Measurements from ENCODE around the gene GCG. TPM values are rescaled to one million over a fixed set of nuclear protein-coding genes. Genes with fewer than 3 reads are reported as not detected.

The GCG gene
- total RNA-seq, 2 experiments from 2014 or later, result not detected

- ChIA-PET POLR2A (no interaction called here), CTCF (ENCODE audit: unreplicated experiment) (no interaction called here)
- Histone ChIP-seq H3K9me2 (ENCODE audit: insufficient read depth, low read length) (no peaks in the 10 kb centered on the region), H2AFZ (ENCODE audit: low read length) (no peak overlapping the region), H3K79me2 (ENCODE audit: insufficient read depth, low read depth, low read length) (no peaks in the 10 kb centered on the region), H3K4me2 (ENCODE audit: low read length) (no peak overlapping the region), H4K20me1 (ENCODE audit: insufficient read depth, low read length) (no peaks in the 10 kb centered on the region), H3K4me1 (ENCODE audit: insufficient read depth, low read length, poor library complexity, severe bottlenecking) (no peaks in the 10 kb centered on the region), H3K4me3 (ENCODE audit: low read depth, low read length, poor library complexity, severe bottlenecking) (no peak overlapping the region), H3K36me3 (ENCODE audit: insufficient read depth, low read length) (no peaks in the 10 kb centered on the region), H3K27ac (ENCODE audit: low read depth, low read length, poor library complexity, severe bottlenecking) (no peak overlapping the region), H3K9me3 (ENCODE audit: low read length) (no peaks in the 10 kb centered on the region)
- no peak for TF ChIP-seq EZH2phosphoT487 (IDR thresholded peaks at IDR 0.05; ENCODE audit: borderline replicate concordance, low read depth, low read length)
- TF ChIP-seq, protein P1, sequence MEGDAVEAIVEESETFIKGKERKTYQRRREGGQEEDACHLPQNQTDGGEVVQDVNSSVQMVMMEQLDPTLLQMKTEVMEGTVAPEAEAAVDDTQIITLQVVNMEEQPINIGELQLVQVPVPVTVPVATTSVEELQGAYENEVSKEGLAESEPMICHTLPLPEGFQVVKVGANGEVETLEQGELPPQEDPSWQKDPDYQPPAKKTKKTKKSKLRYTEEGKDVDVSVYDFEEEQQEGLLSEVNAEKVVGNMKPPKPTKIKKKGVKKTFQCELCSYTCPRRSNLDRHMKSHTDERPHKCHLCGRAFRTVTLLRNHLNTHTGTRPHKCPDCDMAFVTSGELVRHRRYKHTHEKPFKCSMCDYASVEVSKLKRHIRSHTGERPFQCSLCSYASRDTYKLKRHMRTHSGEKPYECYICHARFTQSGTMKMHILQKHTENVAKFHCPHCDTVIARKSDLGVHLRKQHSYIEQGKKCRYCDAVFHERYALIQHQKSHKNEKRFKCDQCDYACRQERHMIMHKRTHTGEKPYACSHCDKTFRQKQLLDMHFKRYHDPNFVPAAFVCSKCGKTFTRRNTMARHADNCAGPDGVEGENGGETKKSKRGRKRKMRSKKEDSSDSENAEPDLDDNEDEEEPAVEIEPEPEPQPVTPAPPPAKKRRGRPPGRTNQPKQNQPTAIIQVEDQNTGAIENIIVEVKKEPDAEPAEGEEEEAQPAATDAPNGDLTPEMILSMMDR (conservative IDR thresholded peaks at IDR 0.05; ENCODE audit: low read length), result no peak
- intact Hi-C loops (cut with micrococcal nuclease; ENCODE audit: unreplicated experiment), result no loop called here
- no peak for DNase-seq (ENCODE audit: low spot score)
- BruUV-seq (replicated peaks), result no TSS peak
Observed at GRCh38 chr2:162138310-162138709, 13.7 kb downstream of the GCG start.

GRCh38 chr2:162127422-162127821 is 24.6 kb downstream of the GCG start:
- no peak overlapping the region for H3K4me3 ChIP-seq (ENCODE audit: low read depth, low read length, poor library complexity, severe bottlenecking)
- POLR2A ChIA-PET, result interaction anchor here (0.9 to 2.1 kb wide), 2 partner anchors 10 to 88 kb away, joined by 3 to 9 read pairs; no protein-coding TSS in a partner anchor
- no peak overlapping the region for H3K27ac ChIP-seq (ENCODE audit: low read depth, low read length, poor library complexity, severe bottlenecking)
- TF ChIP-seq, protein P1 (conservative IDR thresholded peaks at IDR 0.05; ENCODE audit: low read length), result no peak
- TF ChIP-seq EZH2phosphoT487 (IDR thresholded peaks at IDR 0.05; ENCODE audit: borderline replicate concordance, low read depth, low read length), result no peak
- no peak for DNase-seq (ENCODE audit: low spot score)
- CTCF ChIA-PET (ENCODE audit: unreplicated experiment), result no interaction called here
- H3K4me1 ChIP-seq (ENCODE audit: insufficient read depth, low read length, poor library complexity, severe bottlenecking), result peaks cover 15% of the 10 kb centered on the region
- no peaks in the 10 kb centered on the region for H4K20me1 ChIP-seq (ENCODE audit: insufficient read depth, low read length)
- H3K36me3 ChIP-seq (ENCODE audit: insufficient read depth, low read length), result no peaks in the 10 kb centered on the region
- no peak overlapping the region for H2AFZ ChIP-seq (ENCODE audit: low read length)
- H3K9me3 ChIP-seq (ENCODE audit: low read length), result no peaks in the 10 kb centered on the region
- H3K4me2 ChIP-seq (ENCODE audit: low read length), result no peak overlapping the region
- no peaks in the 10 kb centered on the region for H3K79me2 ChIP-seq (ENCODE audit: insufficient read depth, low read depth, low read length)
- no TSS peak for BruUV-seq (replicated peaks)
- intact Hi-C loops (cut with micrococcal nuclease; ENCODE audit: unreplicated experiment), result loop anchor here (2.0 kb wide), 1 partner anchor 119 kb away; no protein-coding TSS in a partner anchor
- no peaks in the 10 kb centered on the region for H3K9me2 ChIP-seq (ENCODE audit: insufficient read depth, low read length)

DNA sequence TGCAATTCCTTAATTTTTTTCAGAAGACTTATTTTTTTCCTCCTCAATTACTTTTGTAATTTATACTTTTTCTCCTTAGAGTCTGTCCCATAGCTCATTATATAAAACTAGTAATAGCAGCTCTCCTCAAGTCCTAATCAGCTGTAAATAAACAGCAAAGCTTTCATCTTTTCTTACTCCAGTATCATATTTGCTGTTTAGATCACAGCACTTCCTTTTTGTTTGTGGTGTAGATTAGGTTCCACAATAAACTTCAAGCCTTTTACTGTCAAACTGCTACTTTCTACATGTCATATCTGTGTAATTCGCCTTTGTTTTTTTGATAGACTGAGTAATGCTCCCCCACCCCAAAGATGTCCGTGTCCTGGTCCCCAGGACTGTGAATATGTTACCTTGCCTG is 25.5 kb downstream of the GCG start:
- H4K20me1 ChIP-seq (ENCODE audit: insufficient read depth, low read length), result no peaks in the 10 kb centered on the region
- no peaks in the 10 kb centered on the region for H3K36me3 ChIP-seq (ENCODE audit: insufficient read depth, low read length)
- ChIA-PET POLR2A (interaction anchor here (0.5 to 2.1 kb wide), 5 partner anchors 9 to 217 kb away, joined by 3 to 9 read pairs (median 3); no protein-coding TSS in a partner anchor), CTCF (ENCODE audit: unreplicated experiment) (no interaction called here)
- H2AFZ ChIP-seq (ENCODE audit: low read length), result no peak overlapping the region
- no peak for DNase-seq (ENCODE audit: low spot score)
- peaks cover 15% of the 10 kb centered on the region for H3K4me1 ChIP-seq (ENCODE audit: insufficient read depth, low read length, poor library complexity, severe bottlenecking)
- peak overlapping the region; percentile 44 for H3K4me2 ChIP-seq (ENCODE audit: low read length)
- H3K9me2 ChIP-seq (ENCODE audit: insufficient read depth, low read length), result no peaks in the 10 kb centered on the region
- BruUV-seq (replicated peaks), result no TSS peak
- no peak overlapping the region for H3K4me3 ChIP-seq (ENCODE audit: low read depth, low read length, poor library complexity, severe bottlenecking)
- TF ChIP-seq EZH2phosphoT487 (IDR thresholded peaks at IDR 0.05; ENCODE audit: borderline replicate concordance, low read depth, low read length), result no peak
- TF ChIP-seq, protein P1 (conservative IDR thresholded peaks at IDR 0.05; ENCODE audit: low read length), result no peak
- H3K9me3 ChIP-seq (ENCODE audit: low read length), result no peaks in the 10 kb centered on the region
- H3K79me2 ChIP-seq (ENCODE audit: insufficient read depth, low read depth, low read length), result no peaks in the 10 kb centered on the region
- intact Hi-C loops (cut with micrococcal nuclease; ENCODE audit: unreplicated experiment), result loop anchor here (2.0 kb wide), 1 partner anchor 118 kb away; no protein-coding TSS in a partner anchor
- no peak overlapping the region for H3K27ac ChIP-seq (ENCODE audit: low read depth, low read length, poor library complexity, severe bottlenecking)

Measured in OCI-LY7 (cell line).